Neural crest cell (in vitro differentiated cells): ENCODE results near the gene HNRNPA2B1. TPM values are rescaled to one million over a fixed set of nuclear protein-coding genes. Genes with fewer than 3 reads are reported as not detected.

Experiments
- DNase-seq: peaks from one replicate; pipeline ENCODE4 v3.0.0; 2021; ENCODE audit warnings: low read depth, mixed read lengths, low spot score
- H3K27ac Mint-ChIP-seq: one replicate; pipeline ENCODE4 v1.8.0; 2021; ENCODE audit warnings: mild to moderate bottlenecking, mixed read lengths; ENCODE audit not compliant: unreplicated experiment
- H3K27me3 Mint-ChIP-seq: 2 replicates; pipeline ENCODE4 v1.8.0; 2021; ENCODE audit warnings: low read depth, mild to moderate bottlenecking, mixed read lengths
- H3K36me3 Mint-ChIP-seq: 2 replicates; pipeline ENCODE4 v1.8.0; 2021; ENCODE audit warnings: low read depth, mild to moderate bottlenecking, mixed read lengths
- H3K4me1 Mint-ChIP-seq: 2 replicates; pipeline ENCODE4 v1.8.0; 2021; ENCODE audit warnings: mixed read lengths
- H3K4me3 Mint-ChIP-seq: one replicate; pipeline ENCODE4 v1.8.0; 2021; ENCODE audit warnings: mild to moderate bottlenecking, mixed read lengths
- H3K9me3 Mint-ChIP-seq: 2 replicates; pipeline ENCODE4 v1.8.0; 2021; ENCODE audit warnings: mixed read lengths
- CTCF ChIP-seq: fragments of 200-600 bp; sonication (generic); conservative IDR thresholded peaks from 2 replicates; pipeline ENCODE4 v1.5.0; 2021; ENCODE audit warnings: antibody characterized with exemption, mild to moderate bottlenecking
- total RNA-seq: library from RNA; stranded (reverse); gene quantifications from 2 replicates; pipeline ENCODE4 v1.2.1, GENCODE V29; 2021

HNRNPA2B1 gene
- total RNA-seq, 1 donor from 2014 or later: 1,068 TPM

GRCh38 chr7:26233902-26234511, 33.5 kb upstream of the HNRNPA2B1 start:
- H3K27ac Mint-ChIP-seq: no peak overlapping the region
- no peak for TF ChIP-seq CTCF
- H3K9me3 Mint-ChIP-seq: no peaks in the 10 kb centered on the region
- no peaks in the 10 kb centered on the region for H3K36me3 Mint-ChIP-seq
- H3K27me3 Mint-ChIP-seq: no peaks in the 10 kb centered on the region
- no peak overlapping the region for H3K4me3 Mint-ChIP-seq
- no peak for DNase-seq
- H3K4me1 Mint-ChIP-seq: peaks cover 4% of the 10 kb centered on the region

- Mint-ChIP-seq H3K9me3 (no peaks in the 10 kb centered on the region), H3K27me3 (no peaks in the 10 kb centered on the region), H3K27ac (no peak overlapping the region), H3K36me3 (no peaks in the 10 kb centered on the region), H3K4me1 (peaks cover 4% of the 10 kb centered on the region), H3K4me3 (no peak overlapping the region)
- no peak for TF ChIP-seq CTCF
- no peak for DNase-seq
Observed at GRCh38 chr7:26227987-26228386, 27.4 kb upstream of the HNRNPA2B1 start.

DNA sequence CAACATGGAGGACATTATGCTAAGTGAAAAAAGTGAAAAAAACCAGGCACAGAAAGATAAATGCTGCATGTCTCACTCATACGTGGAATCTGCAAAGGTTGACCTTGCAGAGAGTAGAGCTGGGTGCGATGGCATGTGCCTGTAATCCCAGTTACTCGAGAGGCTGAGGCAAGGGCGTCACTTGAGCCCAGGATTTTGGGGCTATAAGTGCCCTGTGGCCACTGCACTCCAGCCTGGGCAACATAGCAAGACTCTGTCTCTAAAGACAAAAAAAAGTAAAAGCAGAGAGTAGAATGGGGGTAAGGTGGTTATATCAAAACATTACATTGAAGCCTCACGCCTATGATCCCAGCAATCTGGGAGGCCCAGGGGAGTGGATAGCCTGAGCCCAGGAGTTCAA, 23.8 kb upstream of the HNRNPA2B1 start:
- Mint-ChIP-seq H3K36me3 (no peaks in the 10 kb centered on the region), H3K27ac (no peak overlapping the region), H3K9me3 (no peaks in the 10 kb centered on the region), H3K4me1 (no peaks in the 10 kb centered on the region), H3K27me3 (no peaks in the 10 kb centered on the region), H3K4me3 (no peak overlapping the region)
- DNase-seq: no peak
- no peak for TF ChIP-seq CTCF

DNA sequence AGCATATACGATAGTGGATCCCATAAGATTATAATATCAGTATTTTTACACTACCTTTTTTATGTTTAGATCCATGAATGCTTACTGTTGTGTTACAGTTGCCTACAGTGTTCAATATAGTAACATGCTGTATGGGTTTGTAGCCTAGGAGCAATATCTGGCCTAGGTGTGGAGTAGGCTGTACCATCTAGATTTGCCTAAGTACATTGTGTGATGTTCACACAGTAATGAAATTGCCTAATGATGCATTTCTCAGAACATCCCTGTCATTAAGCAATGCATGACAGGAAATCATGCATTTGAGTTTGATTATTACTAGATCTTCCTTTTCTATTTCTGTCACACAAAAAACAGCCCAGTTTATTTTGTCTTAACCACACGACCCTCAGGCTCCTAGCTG, 15.5 kb upstream of the HNRNPA2B1 start:
- no peak overlapping the region for H3K27ac Mint-ChIP-seq
- H3K27me3 Mint-ChIP-seq: no peaks in the 10 kb centered on the region
- no peak for DNase-seq
- H3K9me3 Mint-ChIP-seq: no peaks in the 10 kb centered on the region
- no peak for TF ChIP-seq CTCF
- H3K4me3 Mint-ChIP-seq: no peak overlapping the region
- peaks cover 8% of the 10 kb centered on the region for H3K4me1 Mint-ChIP-seq
- peaks cover 9% of the 10 kb centered on the region for H3K36me3 Mint-ChIP-seq

DNA sequence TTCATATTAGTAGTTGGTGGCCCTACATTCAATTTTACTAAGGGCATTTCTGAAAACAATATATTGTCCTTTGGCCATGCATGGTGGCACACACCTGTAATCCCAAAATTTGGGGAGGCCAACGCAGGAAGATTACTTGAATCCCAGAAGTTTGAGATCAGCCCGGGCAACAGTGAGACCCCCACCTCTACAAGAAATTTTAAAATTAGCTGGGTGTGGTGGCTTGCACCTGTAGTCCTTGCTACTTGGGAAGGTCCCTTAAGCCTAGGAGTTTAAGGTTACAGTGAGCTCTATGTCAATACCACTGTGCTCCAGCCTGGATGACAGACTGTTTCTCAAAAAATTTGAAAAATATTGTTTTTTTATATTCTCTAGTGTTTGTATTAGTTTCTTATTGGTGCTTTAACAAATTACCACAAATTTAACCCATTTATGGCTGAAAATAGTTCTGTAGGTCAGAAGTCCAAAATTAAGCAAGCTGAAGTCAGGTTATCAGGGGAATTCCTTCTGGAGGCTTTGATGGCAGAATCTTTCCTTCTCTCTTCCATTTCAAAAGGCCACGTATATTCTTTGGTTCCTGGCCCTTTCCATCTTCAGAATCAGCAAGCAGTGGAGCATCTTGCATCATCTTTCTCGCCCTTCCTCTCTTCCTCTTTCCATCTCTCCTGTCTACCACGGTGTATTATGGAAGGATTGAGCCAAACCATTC, 13.4 kb upstream of the HNRNPA2B1 start:
- no peak for DNase-seq
- no peak overlapping the region for H3K4me3 Mint-ChIP-seq
- H3K27me3 Mint-ChIP-seq: no peaks in the 10 kb centered on the region
- TF ChIP-seq CTCF: no peak
- peaks cover 22% of the 10 kb centered on the region for H3K4me1 Mint-ChIP-seq
- H3K9me3 Mint-ChIP-seq: no peaks in the 10 kb centered on the region
- peaks cover 18% of the 10 kb centered on the region for H3K36me3 Mint-ChIP-seq
- H3K27ac Mint-ChIP-seq: no peak overlapping the region
